ENCODE data around the gene IL12RB1. TPM values are rescaled to one million over a fixed set of nuclear protein-coding genes. Genes with fewer than 3 reads are reported as not detected.
"Not testable (repeated sequence)": the region's sequence is repeated elsewhere in the genome, so short reads cannot be mapped to it uniquely, and the experiment has no call there.

IL12RB1 gene
- total and polyA plus RNA-seq, 4 donors: 1.3 to 7.8 (median 4.8) TPM

- Histone ChIP-seq H3K4me1 (ENCODE audit: control insufficient read depth in 5 of 5, insufficient read depth in 5 of 5, low read length in 5 of 5) (peaks cover 0 to 4% (median 0%) of the 10 kb centered on the region in 5 donors), H3K27me3 (ENCODE audit: control insufficient read depth in 3 of 3, insufficient read depth in 3 of 3, low read length in 2 of 3) (no peaks in the 10 kb centered on the region), H3K9ac (ENCODE audit: insufficient read depth in 1 of 2, low read length in 2 of 2) (no peak overlapping the region), H3K27ac (ENCODE audit: low read depth in 1 of 2, low read length in 1 of 2) (peak overlapping the region in 1 of 2 donors; percentile 54), H3K4me3 (no peak overlapping the region), H3K36me3 (ENCODE audit: control insufficient read depth in 4 of 4, insufficient read depth in 4 of 4, low read length in 4 of 4) (no peaks in the 10 kb centered on the region), H3K9me3 (ENCODE audit: control insufficient read depth in 4 of 4, insufficient read depth in 3 of 4, low read length in 3 of 4) (no peaks in the 10 kb centered on the region)
- DNase-seq: no peak
- WGBS, 2 donors: 71% methylated on average over 5 of the region's 5 CpGs
- no peak for TF ChIP-seq CTCF (IDR thresholded peaks at IDR 0.05; ENCODE audit: control extremely low read depth, extremely low read depth)
- no peak for ATAC-seq (ENCODE audit: insufficient read depth, low FRiP score)
Measured at GRCh38 chr19:18089726-18090125, 3.0 kb upstream of the IL12RB1 start.

GRCh38 chr19:18089096-18089541, 2.4 kb upstream of the IL12RB1 start:
- not testable (repeated sequence) for H3K9ac ChIP-seq (ENCODE audit: insufficient read depth in 1 of 2, low read length in 2 of 2); H3K36me3 ChIP-seq (ENCODE audit: control insufficient read depth in 4 of 4, insufficient read depth in 4 of 4, low read length in 4 of 4); H3K9me3 ChIP-seq (ENCODE audit: control insufficient read depth in 4 of 4, insufficient read depth in 3 of 4, low read length in 3 of 4); ATAC-seq (ENCODE audit: insufficient read depth, low FRiP score); H3K27ac ChIP-seq (ENCODE audit: low read depth in 1 of 2, low read length in 1 of 2); H3K4me1 ChIP-seq (ENCODE audit: control insufficient read depth in 5 of 5, insufficient read depth in 5 of 5, low read length in 5 of 5); H3K4me3 ChIP-seq; H3K27me3 ChIP-seq (ENCODE audit: control insufficient read depth in 3 of 3, insufficient read depth in 3 of 3, low read length in 2 of 3)
- DNase-seq: peak in 1 of 3 donors; percentile 26
- WGBS, 2 donors: 18 to 43% methylated on average over 11 of the region's 11 CpGs

DNA sequence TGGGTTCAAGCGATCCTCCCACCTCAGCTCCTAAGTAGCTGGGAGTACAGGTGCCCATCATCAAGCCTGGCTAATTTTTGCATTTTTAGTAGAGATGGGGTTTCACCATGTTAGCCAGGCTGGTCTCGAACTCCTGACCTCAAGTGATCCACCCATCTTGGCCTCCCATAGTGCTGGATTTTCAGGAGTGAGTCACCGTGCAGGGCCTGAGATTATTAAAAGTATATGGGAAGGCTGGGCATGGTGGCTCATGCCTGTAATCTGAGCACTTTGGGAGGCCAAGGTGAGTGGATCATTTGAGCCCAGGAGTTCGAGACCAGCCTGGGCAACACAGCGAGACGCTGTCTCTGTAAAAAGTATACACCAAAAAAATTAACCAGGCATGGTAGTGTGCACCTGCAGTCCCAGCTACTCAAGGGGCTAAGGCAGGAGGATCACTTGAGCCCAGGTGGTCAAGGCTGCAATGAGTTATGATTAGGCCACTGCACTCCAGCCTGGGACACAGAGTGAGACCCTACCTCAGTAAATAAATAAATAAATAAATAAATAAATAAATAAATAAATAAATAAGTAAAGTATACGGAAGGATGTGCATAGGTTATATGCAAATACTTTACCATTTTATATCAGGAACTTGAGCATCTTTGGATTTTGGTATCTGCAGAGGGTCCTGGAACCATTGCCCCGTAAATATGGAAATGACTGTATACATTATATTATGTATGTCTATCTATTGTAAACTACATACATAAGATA, 854 bp downstream of the IL12RB1 start:
- no peak for ATAC-seq (ENCODE audit: insufficient read depth, low FRiP score)
- Histone ChIP-seq H3K4me1 (ENCODE audit: control insufficient read depth in 5 of 5, insufficient read depth in 5 of 5, low read length in 5 of 5) (peaks cover 0 to 4% (median 0%) of the 10 kb centered on the region in 5 donors), H3K4me3 (no peak overlapping the region), H3K36me3 (ENCODE audit: control insufficient read depth in 4 of 4, insufficient read depth in 4 of 4, low read length in 4 of 4) (no peaks in the 10 kb centered on the region), H3K9ac (ENCODE audit: insufficient read depth in 1 of 2, low read length in 2 of 2) (no peak overlapping the region), H3K9me3 (ENCODE audit: control insufficient read depth in 4 of 4, insufficient read depth in 3 of 4, low read length in 3 of 4) (no peaks in the 10 kb centered on the region), H3K27ac (ENCODE audit: low read depth in 1 of 2, low read length in 1 of 2) (no peak overlapping the region), H3K27me3 (ENCODE audit: control insufficient read depth in 3 of 3, insufficient read depth in 3 of 3, low read length in 2 of 3) (no peaks in the 10 kb centered on the region)
- 83 to 94% methylated on average over 8 of the region's 8 CpGs for WGBS, 2 donors
- TF ChIP-seq CTCF (IDR thresholded peaks at IDR 0.05; ENCODE audit: control extremely low read depth, extremely low read depth): no peak
- DNase-seq: no peak

GRCh38 chr19:18083929-18084684, 2.6 kb downstream of the IL12RB1 start:
- no peak for DNase-seq
- 84 to 90% methylated on average over 8 of the region's 8 CpGs for WGBS, 2 donors
- Histone ChIP-seq H3K4me3 (no peak overlapping the region), H3K27ac (ENCODE audit: low read depth in 1 of 2, low read length in 1 of 2) (no peak overlapping the region), H3K27me3 (ENCODE audit: control insufficient read depth in 3 of 3, insufficient read depth in 3 of 3, low read length in 2 of 3) (no peaks in the 10 kb centered on the region), H3K4me1 (ENCODE audit: control insufficient read depth in 5 of 5, insufficient read depth in 5 of 5, low read length in 5 of 5) (peaks cover 0 to 2% (median 0%) of the 10 kb centered on the region in 5 donors), H3K36me3 (ENCODE audit: control insufficient read depth in 4 of 4, insufficient read depth in 4 of 4, low read length in 4 of 4) (no peaks in the 10 kb centered on the region), H3K9me3 (ENCODE audit: control insufficient read depth in 4 of 4, insufficient read depth in 3 of 4, low read length in 3 of 4) (no peaks in the 10 kb centered on the region), H3K9ac (ENCODE audit: insufficient read depth in 1 of 2, low read length in 2 of 2) (no peak overlapping the region)
- no peak for ATAC-seq (ENCODE audit: insufficient read depth, low FRiP score)
- no peak for TF ChIP-seq CTCF (IDR thresholded peaks at IDR 0.05; ENCODE audit: control extremely low read depth, extremely low read depth)

Measured in lung (tissue), 12 donors.